ENCODE measurements around the gene PDCD1. TPM values are rescaled to one million over a fixed set of nuclear protein-coding genes. Genes with fewer than 3 reads are reported as not detected.

PDCD1 gene
- total and polyA plus RNA-seq, 2 of the 13 experiments (the other 11 are each of a cell fraction or from before 2014, with no cell fraction given), result 0.04 TPM; not detected in 1

DNA sequence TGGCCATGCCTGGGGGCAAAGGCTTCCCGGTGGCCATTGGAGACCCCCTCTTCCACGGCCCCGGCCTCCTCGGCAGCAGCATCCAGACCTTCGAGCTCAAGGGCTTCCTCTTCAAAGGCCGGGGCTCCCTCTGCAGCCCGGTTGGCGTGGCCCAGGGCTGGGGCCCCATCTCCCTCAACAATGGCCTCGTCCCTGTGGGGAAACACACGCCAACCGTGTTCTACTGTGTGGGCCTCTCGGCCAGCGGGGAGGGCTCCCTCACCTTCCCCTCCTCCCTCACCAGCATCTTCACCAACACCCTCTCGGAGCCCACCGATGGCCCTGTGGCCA, 13.6 kb upstream of the PDCD1 start:
- no peak overlapping the region for H3K4me2 ChIP-seq (ENCODE audit: low read depth, low read length)
- ChIA-PET CTCF (ENCODE audit: low intra/inter-chr PET ratio, low total read pairs) (no interaction called here), POLR2A (no interaction called here)
- H3K79me2 ChIP-seq (ENCODE audit: insufficient read depth, low read length), result no peaks in the 10 kb centered on the region
- WGBS (ENCODE audit: low lambda C conversion rate), result 41% methylated on average over 15 of the region's 15 CpGs
- no TSS peak for BruUV-seq (replicated peaks)
- H3K27me3 ChIP-seq (ENCODE audit: control insufficient read depth in 1 of 2, insufficient read depth in 2 of 2, low read length in 2 of 2), result peaks cover 8 to 34% of the 10 kb centered on the region in 2 experiments; a peak in 4 of 5 replicates
- FAIRE-seq (no peak), ATAC-seq (peak; percentile 10; the same call in 1 of the 3 replicates), DNase-seq (ENCODE audit: low spot score) (no peak)
- H3K9ac ChIP-seq (ENCODE audit: insufficient read depth, low read depth, low read length), result no peak overlapping the region
- intact Hi-C loops (cut with micrococcal nuclease; ENCODE audit: unreplicated experiment) (no loop called here), in situ Hi-C loops (cut with HindIII; ENCODE audit: extremely low pct_ligation_motif_present, low pct_unique_long_range_greater_than_20kb) (loop anchor here (10.0 kb wide), 1 partner anchor 137 kb away; the partner anchor contains the start of gene D2HGDH)
- no peak overlapping the region for H2AFZ ChIP-seq (ENCODE audit: low read length)
- H4K20me1 ChIP-seq (ENCODE audit: insufficient read depth, low read length), result no peaks in the 10 kb centered on the region
- no peak overlapping the region for H3K27ac ChIP-seq (ENCODE audit: extremely low read length, insufficient read depth, low read length)
- TF ChIP-seq SMAD1 (CRISPR knock-in tag; IDR thresholded peaks at IDR 0.05; ENCODE audit: borderline replicate concordance, low read depth), result no peak
- TF ChIP-seq, protein P1, sequence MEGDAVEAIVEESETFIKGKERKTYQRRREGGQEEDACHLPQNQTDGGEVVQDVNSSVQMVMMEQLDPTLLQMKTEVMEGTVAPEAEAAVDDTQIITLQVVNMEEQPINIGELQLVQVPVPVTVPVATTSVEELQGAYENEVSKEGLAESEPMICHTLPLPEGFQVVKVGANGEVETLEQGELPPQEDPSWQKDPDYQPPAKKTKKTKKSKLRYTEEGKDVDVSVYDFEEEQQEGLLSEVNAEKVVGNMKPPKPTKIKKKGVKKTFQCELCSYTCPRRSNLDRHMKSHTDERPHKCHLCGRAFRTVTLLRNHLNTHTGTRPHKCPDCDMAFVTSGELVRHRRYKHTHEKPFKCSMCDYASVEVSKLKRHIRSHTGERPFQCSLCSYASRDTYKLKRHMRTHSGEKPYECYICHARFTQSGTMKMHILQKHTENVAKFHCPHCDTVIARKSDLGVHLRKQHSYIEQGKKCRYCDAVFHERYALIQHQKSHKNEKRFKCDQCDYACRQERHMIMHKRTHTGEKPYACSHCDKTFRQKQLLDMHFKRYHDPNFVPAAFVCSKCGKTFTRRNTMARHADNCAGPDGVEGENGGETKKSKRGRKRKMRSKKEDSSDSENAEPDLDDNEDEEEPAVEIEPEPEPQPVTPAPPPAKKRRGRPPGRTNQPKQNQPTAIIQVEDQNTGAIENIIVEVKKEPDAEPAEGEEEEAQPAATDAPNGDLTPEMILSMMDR (CRISPR knock-in tag; IDR thresholded peaks at IDR 0.05), result peak; percentile 57
- peak; percentile 21 for TF ChIP-seq STAG1 (CRISPR knock-in tag; IDR thresholded peaks at IDR 0.05)
- TF ChIP-seq, protein P2, sequence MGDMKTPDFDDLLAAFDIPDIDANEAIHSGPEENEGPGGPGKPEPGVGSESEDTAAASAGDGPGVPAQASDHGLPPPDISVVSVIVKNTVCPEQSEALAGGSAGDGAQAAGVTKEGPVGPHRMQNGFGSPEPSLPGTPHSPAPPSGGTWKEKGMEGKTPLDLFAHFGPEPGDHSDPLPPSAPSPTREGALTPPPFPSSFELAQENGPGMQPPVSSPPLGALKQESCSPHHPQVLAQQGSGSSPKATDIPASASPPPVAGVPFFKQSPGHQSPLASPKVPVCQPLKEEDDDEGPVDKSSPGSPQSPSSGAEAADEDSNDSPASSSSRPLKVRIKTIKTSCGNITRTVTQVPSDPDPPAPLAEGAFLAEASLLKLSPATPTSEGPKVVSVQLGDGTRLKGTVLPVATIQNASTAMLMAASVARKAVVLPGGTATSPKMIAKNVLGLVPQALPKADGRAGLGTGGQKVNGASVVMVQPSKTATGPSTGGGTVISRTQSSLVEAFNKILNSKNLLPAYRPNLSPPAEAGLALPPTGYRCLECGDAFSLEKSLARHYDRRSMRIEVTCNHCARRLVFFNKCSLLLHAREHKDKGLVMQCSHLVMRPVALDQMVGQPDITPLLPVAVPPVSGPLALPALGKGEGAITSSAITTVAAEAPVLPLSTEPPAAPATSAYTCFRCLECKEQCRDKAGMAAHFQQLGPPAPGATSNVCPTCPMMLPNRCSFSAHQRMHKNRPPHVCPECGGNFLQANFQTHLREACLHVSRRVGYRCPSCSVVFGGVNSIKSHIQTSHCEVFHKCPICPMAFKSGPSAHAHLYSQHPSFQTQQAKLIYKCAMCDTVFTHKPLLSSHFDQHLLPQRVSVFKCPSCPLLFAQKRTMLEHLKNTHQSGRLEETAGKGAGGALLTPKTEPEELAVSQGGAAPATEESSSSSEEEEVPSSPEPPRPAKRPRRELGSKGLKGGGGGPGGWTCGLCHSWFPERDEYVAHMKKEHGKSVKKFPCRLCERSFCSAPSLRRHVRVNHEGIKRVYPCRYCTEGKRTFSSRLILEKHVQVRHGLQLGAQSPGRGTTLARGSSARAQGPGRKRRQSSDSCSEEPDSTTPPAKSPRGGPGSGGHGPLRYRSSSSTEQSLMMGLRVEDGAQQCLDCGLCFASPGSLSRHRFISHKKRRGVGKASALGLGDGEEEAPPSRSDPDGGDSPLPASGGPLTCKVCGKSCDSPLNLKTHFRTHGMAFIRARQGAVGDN (CRISPR knock-in tag; IDR thresholded peaks at IDR 0.05), result 0 out of 2 replicates have a peak, but pooled peaks have one; percentile 17
- H3K4me3 ChIP-seq (replicated peaks in 1 of 3; ENCODE audit: insufficient read depth in 1 of 3, low read depth in 2 of 3, low read length in 3 of 3), result no peak overlapping the region
- H3K4me1 ChIP-seq (ENCODE audit: insufficient read depth, low read length), result 0 out of 2 replicates have a peak, but pooled peaks cover 4% of the 10 kb centered on the region
- H3K36me3 ChIP-seq (replicated peaks in 1 of 2; ENCODE audit: control insufficient read depth in 1 of 2, insufficient read depth in 2 of 2, low read length in 2 of 2), result no peaks in the 10 kb centered on the region
- H3K9me3 ChIP-seq (ENCODE audit: low read length), result peaks cover 21% of the 10 kb centered on the region
